Skeletal muscle tissue (tissue), 4 donors: ENCODE results near the gene CALCB. TPM values are rescaled to one million over a fixed set of nuclear protein-coding genes. Genes with fewer than 3 reads are reported as not detected.

Experiments used
- H3K27ac ChIP-seq: one replicate; pipeline ENCODE4 v1.7.0; 2013; ENCODE audit warnings: mild to moderate bottlenecking, low read depth, low read length, inconsistent platforms
- H3K27me3 ChIP-seq, 3 donors: one replicate each; pipeline ENCODE4 v1.7.0; 2013; ENCODE audit warnings: low read length in 3 of 3; ENCODE audit not compliant: control insufficient read depth in 3 of 3, insufficient read depth in 3 of 3
- H3K36me3 ChIP-seq, 3 donors: one replicate each; pipeline ENCODE4 v1.7.0; 2013; ENCODE audit warnings: low read length in 3 of 3; ENCODE audit not compliant: control insufficient read depth in 3 of 3, insufficient read depth in 3 of 3
- H3K4me1 ChIP-seq, 3 donors: one replicate each; pipeline ENCODE4 v1.7.0; 2013; ENCODE audit warnings: low read length in 3 of 3, mild to moderate bottlenecking in 3 of 3; ENCODE audit not compliant: control insufficient read depth in 3 of 3, insufficient read depth in 3 of 3
- H3K4me3 ChIP-seq, 3 donors: one replicate each; pipeline ENCODE4 v1.7.0; 2013; ENCODE audit warnings: low read length in 3 of 3
- H3K9ac ChIP-seq, 3 donors: one replicate each; pipeline ENCODE4 v1.7.0; 2013; ENCODE audit warnings: low read length in 3 of 3, mild to moderate bottlenecking in 3 of 3, moderate library complexity in 2 of 3, low read depth in 1 of 3
- H3K9me3 ChIP-seq, 3 donors: one replicate each; pipeline ENCODE4 v1.7.0; 2013; ENCODE audit warnings: low read length in 3 of 3; ENCODE audit not compliant: control insufficient read depth in 3 of 3
- total RNA-seq: library from RNA; depleted of rRNA; stranded (reverse); fragments of >200 nt; gene quantifications from one replicate; pipeline ENCODE4 v1.2.3, GENCODE V29; 2014
- donor health status: Osteomylitis.

CALCB gene
- total RNA-seq, 1 donor from 2014 or later: not detected

DNA sequence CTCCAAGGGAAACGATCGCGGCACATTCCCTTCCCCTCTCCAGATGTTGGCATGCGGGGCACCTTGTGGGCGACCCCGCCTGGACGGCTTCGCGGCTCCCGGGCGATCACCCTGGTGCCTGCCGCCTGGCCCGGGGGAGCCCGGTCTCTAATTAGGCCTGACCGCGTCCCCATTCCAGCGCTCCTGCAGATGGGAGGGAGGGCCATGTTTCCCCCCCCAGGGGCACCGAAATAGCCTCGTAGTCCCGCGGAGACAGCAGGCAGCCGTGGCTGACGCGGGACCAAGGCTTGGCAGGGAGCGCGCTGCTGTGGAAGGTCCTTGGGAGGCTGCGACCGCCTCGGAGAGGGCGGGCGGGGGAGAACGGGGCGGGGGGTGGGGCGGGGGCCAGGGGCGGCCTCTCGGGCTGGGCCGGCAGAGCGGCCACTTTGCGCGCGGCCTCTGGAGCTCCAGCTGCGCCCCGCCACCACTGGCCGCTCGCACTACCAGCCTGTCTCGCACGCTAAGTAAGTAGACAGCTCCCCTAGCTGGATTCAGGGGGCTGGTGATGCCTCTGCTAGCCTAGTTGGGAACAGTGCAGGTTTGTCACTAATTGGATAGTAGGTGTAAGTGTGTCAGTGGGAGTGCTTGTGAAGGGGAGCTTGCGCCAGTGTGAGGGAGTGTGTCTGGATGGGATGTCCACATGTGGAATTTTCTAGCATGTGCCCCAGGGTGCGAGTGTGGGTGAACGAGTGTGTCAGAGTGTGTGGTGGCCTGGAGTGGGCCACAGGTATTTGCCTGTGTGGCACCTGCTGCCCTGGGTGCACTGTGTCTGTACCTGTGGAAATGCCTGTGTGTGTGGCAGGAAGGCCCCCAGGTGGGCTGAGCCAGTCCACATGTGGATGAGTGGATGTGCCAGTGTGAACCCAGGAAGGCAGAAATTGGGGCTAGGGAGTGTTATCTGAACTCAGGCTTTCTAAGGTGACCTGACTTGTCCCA is 41.4 kb downstream of the CALCB start, which contains the start of gene INSC:
Gene INSC (plus strand): TSS at position 423 of the 975 bp plus-strand sequence. CDS start 34,252 bp downstream, outside the sequence.
- Histone ChIP-seq H3K9me3 (no peaks in the 10 kb centered on the region), H3K9ac (peak within 1 kb of the TSS in 1 of 3 donors; percentile 40), H3K4me3 (peak within 1 kb of the TSS in 1 of 3 donors; percentile 13), H3K27me3 (peaks cover 32 to 39% (median 33%) of the 10 kb centered on the region in 3 donors), H3K4me1 (peaks cover 3 to 9% (median 4%) of the 10 kb centered on the region in 3 donors), H3K27ac (no peak within 1 kb of the TSS), H3K36me3 (no peaks in the 10 kb centered on the region)

DNA sequence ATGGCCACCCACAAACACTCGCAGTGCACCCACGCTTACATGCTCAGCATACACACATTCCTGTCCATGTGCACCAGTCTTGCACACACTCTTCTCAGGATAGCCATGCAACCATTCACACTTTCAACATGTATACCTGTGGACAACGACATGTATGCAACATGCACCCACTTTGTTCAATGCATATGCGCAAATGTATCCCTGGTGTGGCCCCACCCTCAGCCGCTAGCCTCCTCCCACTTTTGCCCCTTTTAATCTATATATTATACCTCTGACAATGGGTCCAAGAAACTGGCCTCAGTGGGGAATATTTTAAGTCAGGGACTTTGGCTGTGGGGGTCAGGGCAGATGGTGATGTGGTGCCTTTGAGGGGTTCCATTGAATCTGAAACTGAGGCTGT is 42.3 kb downstream of the CALCB start:
- Histone ChIP-seq H3K9me3 (no peaks in the 10 kb centered on the region), H3K4me3 (no peak overlapping the region), H3K36me3 (no peaks in the 10 kb centered on the region), H3K27ac (no peak overlapping the region), H3K9ac (no peak overlapping the region), H3K4me1 (peaks cover 3 to 9% (median 4%) of the 10 kb centered on the region in 3 donors), H3K27me3 (peaks cover 35 to 43% (median 35%) of the 10 kb centered on the region in 3 donors)

DNA sequence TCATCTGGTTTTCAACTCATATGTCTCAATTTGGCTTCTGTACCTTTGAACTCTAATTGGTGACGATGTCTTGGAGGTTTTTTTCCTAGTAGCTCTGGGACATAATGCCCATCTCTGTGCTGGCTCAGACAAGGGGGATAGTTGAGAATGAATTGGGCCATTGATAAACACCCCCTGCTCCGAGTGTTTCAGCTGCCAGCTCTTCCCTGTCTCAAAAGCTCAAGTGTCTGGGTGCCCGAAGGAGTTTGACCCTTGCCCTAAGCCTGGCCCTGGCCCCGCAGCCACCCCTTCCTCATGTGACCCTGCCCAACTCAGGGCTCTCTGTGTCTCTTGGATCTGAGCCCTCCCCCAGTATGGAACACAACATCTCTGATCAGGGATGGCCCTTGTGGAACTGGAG is 44.4 kb downstream of the CALCB start:
- peaks cover 3 to 9% (median 4%) of the 10 kb centered on the region in 3 donors for H3K4me1 ChIP-seq
- H3K9me3 ChIP-seq: no peaks in the 10 kb centered on the region
- no peak overlapping the region for H3K27ac ChIP-seq
- no peak overlapping the region for H3K9ac ChIP-seq
- peaks cover 35 to 43% (median 35%) of the 10 kb centered on the region in 3 donors for H3K27me3 ChIP-seq
- no peaks in the 10 kb centered on the region for H3K36me3 ChIP-seq
- H3K4me3 ChIP-seq: no peak overlapping the region

- Histone ChIP-seq H3K4me1 (peaks cover 3 to 9% (median 4%) of the 10 kb centered on the region in 3 donors), H3K9ac (no peak overlapping the region), H3K27ac (no peak overlapping the region), H3K4me3 (no peak overlapping the region), H3K36me3 (no peaks in the 10 kb centered on the region), H3K9me3 (no peaks in the 10 kb centered on the region), H3K27me3 (peaks cover 35 to 43% (median 35%) of the 10 kb centered on the region in 3 donors)
Observed at GRCh38 chr11:15118431-15118830, 45.0 kb downstream of the CALCB start.

DNA sequence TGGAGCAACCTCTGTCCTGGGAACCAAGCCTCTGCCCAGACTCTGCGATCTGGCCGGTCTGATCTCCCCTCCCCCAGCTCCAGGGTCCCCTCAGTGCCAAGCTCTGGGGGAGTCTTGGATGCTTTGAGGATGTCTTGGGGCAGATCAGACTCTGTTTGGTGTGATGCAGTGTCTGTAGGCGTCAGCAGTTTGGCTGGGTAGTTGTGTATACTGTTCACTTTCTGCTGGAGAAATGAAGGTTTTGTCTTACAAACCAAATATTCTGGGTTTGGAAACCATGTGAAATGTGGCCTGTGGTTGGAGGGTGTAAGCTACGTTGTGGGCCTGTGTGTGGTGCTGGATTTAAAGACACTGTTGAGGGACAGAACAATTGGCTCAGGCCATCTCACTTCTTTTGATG is 46.0 kb downstream of the CALCB start:
- Histone ChIP-seq H3K27me3 (peaks cover 35 to 36% (median 36%) of the 10 kb centered on the region in 3 donors), H3K9ac (no peak overlapping the region), H3K4me1 (peaks cover 3 to 7% (median 4%) of the 10 kb centered on the region in 3 donors), H3K4me3 (no peak overlapping the region), H3K36me3 (no peaks in the 10 kb centered on the region), H3K9me3 (no peaks in the 10 kb centered on the region), H3K27ac (no peak overlapping the region)

DNA sequence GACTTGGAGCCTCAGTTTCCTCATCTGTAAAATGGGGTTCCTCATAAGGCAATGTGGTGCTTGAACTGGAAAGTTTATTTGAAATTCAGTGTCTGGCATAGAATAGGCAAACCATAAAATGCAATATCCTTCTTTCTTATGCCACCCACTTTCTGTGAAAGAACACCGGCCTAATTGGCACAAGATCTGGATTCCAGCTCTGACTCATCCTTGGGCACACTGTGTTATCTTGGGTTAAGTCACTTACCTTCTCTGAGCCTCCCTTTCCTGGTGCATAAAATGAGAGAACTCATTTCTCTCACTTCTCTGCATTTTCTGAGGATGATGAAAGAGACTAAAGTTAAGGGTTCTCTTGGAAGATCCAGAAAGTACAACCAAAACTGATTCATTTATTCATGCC is 46.4 kb downstream of the CALCB start:
- Histone ChIP-seq H3K9me3 (no peaks in the 10 kb centered on the region), H3K27ac (no peak overlapping the region), H3K4me1 (peaks cover 3 to 5% (median 3%) of the 10 kb centered on the region in 3 donors), H3K4me3 (no peak overlapping the region), H3K27me3 (peaks cover 33 to 35% (median 34%) of the 10 kb centered on the region in 3 donors), H3K36me3 (no peaks in the 10 kb centered on the region), H3K9ac (no peak overlapping the region)

DNA sequence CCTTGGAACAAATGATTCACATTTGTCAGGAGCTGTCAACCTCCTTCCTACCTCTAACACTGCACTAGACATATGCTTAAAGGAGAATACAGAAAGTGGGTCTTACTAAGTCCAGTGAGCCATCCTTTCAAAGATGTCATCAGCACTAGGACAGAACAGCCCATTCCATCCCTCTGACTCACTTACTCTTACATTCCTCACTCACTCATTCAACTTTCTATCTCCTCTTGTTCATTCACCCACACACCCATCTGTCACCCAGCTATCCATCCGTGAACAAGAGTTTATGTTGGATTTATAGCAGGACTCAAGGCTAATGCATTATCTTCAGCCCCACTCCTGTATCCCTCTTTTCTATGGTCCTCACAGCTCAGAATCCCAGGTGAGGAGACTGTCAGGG is 50.5 kb downstream of the CALCB start:
- Histone ChIP-seq H3K4me1 (no peaks in the 10 kb centered on the region), H3K27ac (no peak overlapping the region), H3K9me3 (no peaks in the 10 kb centered on the region), H3K4me3 (no peak overlapping the region), H3K27me3 (peaks cover 5 to 10% (median 10%) of the 10 kb centered on the region in 3 donors), H3K36me3 (no peaks in the 10 kb centered on the region), H3K9ac (no peak overlapping the region)

GRCh38 chr11:15124528-15124927 is 51.1 kb downstream of the CALCB start:
- no peak overlapping the region for H3K27ac ChIP-seq
- H3K36me3 ChIP-seq: no peaks in the 10 kb centered on the region
- no peak overlapping the region for H3K9ac ChIP-seq
- H3K4me3 ChIP-seq: no peak overlapping the region
- no peaks in the 10 kb centered on the region for H3K9me3 ChIP-seq
- no peaks in the 10 kb centered on the region for H3K4me1 ChIP-seq
- H3K27me3 ChIP-seq: peaks cover 3 to 5% (median 3%) of the 10 kb centered on the region in 3 donors

DNA sequence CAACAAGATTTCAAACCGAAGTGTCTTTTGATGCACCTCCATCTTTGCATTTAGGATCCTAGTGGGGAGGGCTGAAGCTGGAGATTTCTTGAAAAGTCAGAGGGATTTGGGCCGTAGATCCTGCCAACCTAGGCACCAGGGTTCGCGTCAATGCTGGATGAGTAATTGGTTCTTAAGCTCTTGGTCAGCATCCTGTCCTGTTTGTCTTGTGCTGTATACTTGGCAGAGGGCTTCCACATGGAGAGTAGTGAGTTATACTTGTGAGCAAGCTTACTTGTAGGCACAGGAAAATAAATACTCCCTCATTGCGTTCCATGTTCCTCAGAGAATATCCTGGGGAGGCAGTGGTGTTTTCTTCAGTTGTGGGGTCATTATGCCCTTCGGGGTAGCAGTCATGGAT is 53.9 kb downstream of the CALCB start:
- Histone ChIP-seq H3K27me3 (peaks cover 0 to 3% (median 0%) of the 10 kb centered on the region in 3 donors), H3K9me3 (no peaks in the 10 kb centered on the region), H3K36me3 (no peaks in the 10 kb centered on the region), H3K27ac (no peak overlapping the region), H3K4me1 (no peaks in the 10 kb centered on the region), H3K9ac (no peak overlapping the region), H3K4me3 (no peak overlapping the region)
